Measurements from ENCODE around the gene RAMP2.

Gene RAMP2

DNA sequence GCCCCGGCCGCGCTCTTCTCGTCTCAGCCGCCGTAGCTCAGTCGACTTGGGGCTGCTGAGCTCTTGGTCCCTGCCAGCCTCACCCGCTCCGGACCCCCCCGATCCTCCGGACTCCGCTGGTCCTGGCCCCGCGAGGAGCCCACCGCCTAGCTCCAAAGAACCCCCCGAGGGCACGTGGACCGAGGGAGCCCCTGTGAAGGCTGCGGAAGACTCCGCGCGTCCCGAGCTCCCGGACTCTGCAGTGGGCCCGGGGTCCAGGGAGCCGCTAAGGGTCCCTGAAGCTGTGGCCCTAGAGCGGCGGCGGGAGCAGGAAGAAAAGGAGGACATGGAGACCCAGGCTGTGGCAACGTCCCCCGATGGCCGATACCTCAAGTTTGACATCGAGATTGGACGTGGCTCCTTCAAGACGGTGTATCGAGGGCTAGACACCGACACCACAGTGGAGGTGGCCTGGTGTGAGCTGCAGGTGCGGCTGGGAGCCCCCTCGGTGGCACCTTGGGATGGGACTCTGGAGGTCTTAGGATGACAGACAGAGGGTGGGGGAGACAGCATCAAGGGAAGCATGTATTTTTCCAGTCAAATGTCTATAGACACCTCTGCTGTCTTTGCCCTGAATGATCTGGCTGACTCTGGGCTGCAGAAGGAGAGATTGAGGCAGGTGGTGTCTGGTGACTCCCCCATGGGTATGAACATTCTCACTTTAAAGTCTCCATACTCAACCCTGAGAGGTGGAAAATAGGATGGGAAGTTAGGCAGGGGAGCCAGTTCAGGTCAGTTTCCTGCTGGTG lies 20.0 kb downstream of the RAMP2 start:
- no peak overlapping the region for H3K4me3 ChIP-seq (ENCODE audit: insufficient read depth, low read depth, low read length, poor library complexity, severe bottlenecking)
- H3K27me3 ChIP-seq (replicated peaks; ENCODE audit: control insufficient read depth, insufficient read depth, low read length, poor library complexity, severe bottlenecking) = peaks cover 57% of the 10 kb centered on the region

DNA sequence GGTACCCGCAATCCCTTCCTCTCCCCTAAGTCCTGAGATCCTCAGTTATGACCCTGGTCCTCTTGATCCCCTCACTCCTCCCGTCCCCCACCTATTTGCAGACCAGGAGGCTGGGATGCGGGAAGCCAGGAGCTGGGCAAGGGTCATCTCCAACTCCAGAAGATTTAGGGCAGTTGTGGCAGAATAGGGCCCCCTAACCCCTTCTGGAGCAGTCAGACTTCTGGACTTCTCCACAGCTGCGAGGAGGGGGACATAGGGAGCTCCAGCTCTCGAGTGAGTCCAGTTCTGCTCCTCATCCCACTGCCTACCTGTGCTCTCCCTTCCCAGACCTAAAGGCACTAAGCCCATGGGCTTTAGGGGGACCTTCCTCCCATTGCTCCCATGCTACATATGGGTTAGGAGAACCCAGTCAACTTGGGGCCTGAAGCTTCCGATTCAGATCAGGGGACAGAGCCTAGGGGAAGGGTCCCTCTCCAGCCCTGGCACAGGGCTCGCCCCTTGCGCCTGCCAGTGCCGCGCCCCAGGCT lies 20.7 kb downstream of the RAMP2 start:
- Histone ChIP-seq H3K27me3 (replicated peaks; ENCODE audit: control insufficient read depth, insufficient read depth, low read length, poor library complexity, severe bottlenecking) (peaks cover 57% of the 10 kb centered on the region), H3K4me3 (ENCODE audit: insufficient read depth, low read depth, low read length, poor library complexity, severe bottlenecking) (no peak overlapping the region)

More for the DNA sequence above, 20.0 kb downstream of the RAMP2 start:
- H3K9me3 ChIP-seq (ENCODE audit: control insufficient read depth, low read length) = no peaks in the 10 kb centered on the region
- no peak overlapping the region for H3K27ac ChIP-seq (ENCODE audit: insufficient read depth, low read length, poor library complexity, severe bottlenecking)
- H3K4me1 ChIP-seq (ENCODE audit: control insufficient read depth, insufficient read depth, low read length, poor library complexity, severe bottlenecking) = peaks cover 21% of the 10 kb centered on the region
- H3K36me3 ChIP-seq (ENCODE audit: control insufficient read depth, insufficient read depth, low read length) = peaks cover 31% of the 10 kb centered on the region
- no peak for DNase-seq

DNA sequence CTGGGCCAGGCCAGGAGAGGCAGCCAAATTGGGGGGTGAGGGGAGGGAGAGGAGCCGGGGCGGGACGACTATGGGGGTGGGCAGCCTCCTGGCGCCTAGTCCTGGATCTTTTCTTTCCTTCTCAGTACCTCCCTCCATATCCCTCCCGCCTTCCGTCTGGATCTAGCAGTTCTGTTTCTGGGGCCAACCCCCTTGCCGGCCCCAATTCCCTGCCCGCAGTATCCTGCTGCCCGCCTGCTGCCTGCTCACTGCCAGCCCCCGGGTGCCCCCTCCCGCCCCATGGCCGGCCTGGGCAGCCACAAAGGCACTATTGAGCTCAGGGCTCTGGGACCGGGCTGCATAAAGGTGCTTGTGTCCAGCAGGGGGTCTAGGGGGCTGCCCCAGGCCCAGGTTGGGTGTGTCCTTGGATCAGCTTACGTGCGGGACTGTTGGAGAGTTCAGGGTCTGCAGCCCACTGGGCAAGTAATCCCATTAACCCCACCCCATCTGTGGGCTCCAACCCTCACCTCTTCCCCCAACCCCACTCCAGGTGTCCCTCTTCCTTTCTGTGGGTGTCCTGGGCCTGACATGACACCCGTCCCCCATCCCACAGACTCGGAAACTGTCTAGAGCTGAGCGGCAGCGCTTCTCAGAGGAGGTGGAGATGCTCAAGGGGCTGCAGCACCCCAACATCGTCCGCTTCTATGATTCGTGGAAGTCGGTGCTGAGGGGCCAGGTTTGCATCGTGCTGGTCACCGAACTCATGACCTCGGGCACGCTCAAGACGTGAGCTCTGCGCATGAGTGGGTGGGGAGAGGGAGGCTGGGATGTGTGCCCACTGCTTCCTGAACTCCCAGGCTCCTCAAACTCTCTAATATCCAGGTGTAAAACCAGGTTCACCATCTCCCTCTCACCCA lies 21.4 kb downstream of the RAMP2 start:
- Histone ChIP-seq H3K4me3 (ENCODE audit: insufficient read depth, low read depth, low read length, poor library complexity, severe bottlenecking) (no peak overlapping the region), H3K36me3 (ENCODE audit: control insufficient read depth, insufficient read depth, low read length) (peaks cover 25% of the 10 kb centered on the region), H3K27me3 (replicated peaks; ENCODE audit: control insufficient read depth, insufficient read depth, low read length, poor library complexity, severe bottlenecking) (peaks cover 57% of the 10 kb centered on the region), H3K4me1 (ENCODE audit: control insufficient read depth, insufficient read depth, low read length, poor library complexity, severe bottlenecking) (peaks cover 21% of the 10 kb centered on the region), H3K27ac (ENCODE audit: insufficient read depth, low read length, poor library complexity, severe bottlenecking) (no peak overlapping the region), H3K9me3 (ENCODE audit: control insufficient read depth, low read length) (no peaks in the 10 kb centered on the region)
- no peak for DNase-seq

More for the DNA sequence above, 20.7 kb downstream of the RAMP2 start:
- DNase-seq = no peak
- Histone ChIP-seq H3K4me1 (ENCODE audit: control insufficient read depth, insufficient read depth, low read length, poor library complexity, severe bottlenecking) (peaks cover 21% of the 10 kb centered on the region), H3K9me3 (ENCODE audit: control insufficient read depth, low read length) (no peaks in the 10 kb centered on the region), H3K36me3 (ENCODE audit: control insufficient read depth, insufficient read depth, low read length) (peaks cover 25% of the 10 kb centered on the region), H3K27ac (ENCODE audit: insufficient read depth, low read length, poor library complexity, severe bottlenecking) (no peak overlapping the region)

DNA sequence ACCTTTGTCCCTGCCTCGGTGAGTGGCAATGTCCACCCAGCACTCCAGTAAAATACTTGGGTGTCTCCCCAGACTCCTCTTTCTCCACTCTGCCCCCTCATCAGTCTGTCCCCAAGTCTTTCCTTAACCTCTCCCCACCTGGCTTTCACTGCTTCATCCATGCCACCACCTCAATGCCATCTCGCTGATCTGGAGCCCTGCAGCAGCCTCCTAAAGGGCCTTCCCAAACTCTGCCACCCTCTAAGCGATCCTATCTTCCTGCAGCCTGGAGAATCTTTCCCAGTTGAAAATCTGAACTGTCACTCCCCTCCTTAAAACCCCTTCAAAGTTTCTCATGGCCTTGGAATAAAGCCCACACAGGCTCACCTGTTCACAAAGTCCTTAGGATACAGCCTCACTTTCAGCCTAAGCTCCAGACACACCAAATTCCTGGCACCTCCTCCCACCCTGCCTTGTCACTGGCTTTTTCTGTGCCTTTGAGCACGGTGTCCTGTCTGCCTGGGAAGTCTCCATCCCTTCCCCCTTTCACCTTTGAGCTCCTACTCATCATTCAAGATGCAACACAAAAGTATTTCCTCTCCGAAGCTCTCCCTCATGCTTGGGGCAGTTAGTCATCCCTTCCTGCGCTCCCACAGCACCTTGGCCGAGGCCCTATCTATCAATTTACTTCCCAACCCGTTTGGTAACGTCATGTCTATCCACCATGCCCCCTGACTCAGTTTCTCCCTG lies 22.2 kb downstream of the RAMP2 start:
- H3K4me1 ChIP-seq (ENCODE audit: control insufficient read depth, insufficient read depth, low read length, poor library complexity, severe bottlenecking) = peaks cover 21% of the 10 kb centered on the region
- no peak overlapping the region for H3K27ac ChIP-seq (ENCODE audit: insufficient read depth, low read length, poor library complexity, severe bottlenecking)

DNA sequence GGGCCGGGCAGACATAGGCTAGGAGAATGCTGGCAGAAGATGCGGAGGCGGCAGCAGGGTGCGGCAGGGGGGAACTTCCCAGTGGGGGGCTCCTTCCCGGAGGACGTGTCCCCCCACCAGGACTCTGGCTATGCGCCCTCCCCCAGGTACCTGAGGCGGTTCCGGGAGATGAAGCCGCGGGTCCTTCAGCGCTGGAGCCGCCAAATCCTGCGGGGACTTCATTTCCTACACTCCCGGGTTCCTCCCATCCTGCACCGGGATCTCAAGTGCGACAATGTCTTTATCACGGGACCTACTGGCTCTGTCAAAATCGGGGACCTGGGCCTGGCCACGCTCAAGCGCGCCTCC lies 22.7 kb downstream of the RAMP2 start:
- H3K4me1 ChIP-seq (ENCODE audit: control insufficient read depth, insufficient read depth, low read length, poor library complexity, severe bottlenecking) = peaks cover 21% of the 10 kb centered on the region
- peaks cover 57% of the 10 kb centered on the region for H3K27me3 ChIP-seq (replicated peaks; ENCODE audit: control insufficient read depth, insufficient read depth, low read length, poor library complexity, severe bottlenecking)

More for the DNA sequence above, 22.2 kb downstream of the RAMP2 start:
- Histone ChIP-seq H3K4me3 (ENCODE audit: insufficient read depth, low read depth, low read length, poor library complexity, severe bottlenecking) (no peak overlapping the region), H3K36me3 (ENCODE audit: control insufficient read depth, insufficient read depth, low read length) (peaks cover 18% of the 10 kb centered on the region), H3K9me3 (ENCODE audit: control insufficient read depth, low read length) (no peaks in the 10 kb centered on the region), H3K27me3 (replicated peaks; ENCODE audit: control insufficient read depth, insufficient read depth, low read length, poor library complexity, severe bottlenecking) (peaks cover 57% of the 10 kb centered on the region)
- DNase-seq = no peak

DNA sequence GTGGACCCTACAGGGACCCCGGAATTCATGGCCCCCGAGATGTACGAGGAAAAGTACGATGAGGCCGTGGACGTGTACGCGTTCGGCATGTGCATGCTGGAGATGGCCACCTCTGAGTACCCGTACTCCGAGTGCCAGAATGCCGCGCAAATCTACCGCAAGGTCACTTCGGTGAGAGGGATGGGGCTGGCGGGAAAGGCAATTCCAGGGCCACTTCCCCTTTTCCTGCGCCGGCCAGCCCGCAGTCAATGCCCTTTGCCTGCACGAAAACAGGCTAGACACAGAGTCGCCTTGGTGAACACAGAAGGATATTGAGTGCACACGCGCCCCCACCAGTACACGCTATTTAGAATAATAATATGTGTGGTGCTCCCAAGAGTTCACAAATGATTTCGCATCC lies 23.4 kb downstream of the RAMP2 start:
- DNase-seq = no peak
- H3K27ac ChIP-seq (ENCODE audit: insufficient read depth, low read length, poor library complexity, severe bottlenecking) = no peak overlapping the region
- peaks cover 57% of the 10 kb centered on the region for H3K27me3 ChIP-seq (replicated peaks; ENCODE audit: control insufficient read depth, insufficient read depth, low read length, poor library complexity, severe bottlenecking)
- H3K36me3 ChIP-seq (ENCODE audit: control insufficient read depth, insufficient read depth, low read length) = peaks cover 6% of the 10 kb centered on the region
- no peak overlapping the region for H3K4me3 ChIP-seq (ENCODE audit: insufficient read depth, low read depth, low read length, poor library complexity, severe bottlenecking)
- H3K4me1 ChIP-seq (ENCODE audit: control insufficient read depth, insufficient read depth, low read length, poor library complexity, severe bottlenecking) = peaks cover 21% of the 10 kb centered on the region
- H3K9me3 ChIP-seq (ENCODE audit: control insufficient read depth, low read length) = no peaks in the 10 kb centered on the region

More for the DNA sequence above, 22.7 kb downstream of the RAMP2 start:
- H3K27ac ChIP-seq (ENCODE audit: insufficient read depth, low read length, poor library complexity, severe bottlenecking) = no peak overlapping the region
- H3K9me3 ChIP-seq (ENCODE audit: control insufficient read depth, low read length) = no peaks in the 10 kb centered on the region
- DNase-seq = no peak
- no peak overlapping the region for H3K4me3 ChIP-seq (ENCODE audit: insufficient read depth, low read depth, low read length, poor library complexity, severe bottlenecking)
- H3K36me3 ChIP-seq (ENCODE audit: control insufficient read depth, insufficient read depth, low read length) = peaks cover 12% of the 10 kb centered on the region

DNA sequence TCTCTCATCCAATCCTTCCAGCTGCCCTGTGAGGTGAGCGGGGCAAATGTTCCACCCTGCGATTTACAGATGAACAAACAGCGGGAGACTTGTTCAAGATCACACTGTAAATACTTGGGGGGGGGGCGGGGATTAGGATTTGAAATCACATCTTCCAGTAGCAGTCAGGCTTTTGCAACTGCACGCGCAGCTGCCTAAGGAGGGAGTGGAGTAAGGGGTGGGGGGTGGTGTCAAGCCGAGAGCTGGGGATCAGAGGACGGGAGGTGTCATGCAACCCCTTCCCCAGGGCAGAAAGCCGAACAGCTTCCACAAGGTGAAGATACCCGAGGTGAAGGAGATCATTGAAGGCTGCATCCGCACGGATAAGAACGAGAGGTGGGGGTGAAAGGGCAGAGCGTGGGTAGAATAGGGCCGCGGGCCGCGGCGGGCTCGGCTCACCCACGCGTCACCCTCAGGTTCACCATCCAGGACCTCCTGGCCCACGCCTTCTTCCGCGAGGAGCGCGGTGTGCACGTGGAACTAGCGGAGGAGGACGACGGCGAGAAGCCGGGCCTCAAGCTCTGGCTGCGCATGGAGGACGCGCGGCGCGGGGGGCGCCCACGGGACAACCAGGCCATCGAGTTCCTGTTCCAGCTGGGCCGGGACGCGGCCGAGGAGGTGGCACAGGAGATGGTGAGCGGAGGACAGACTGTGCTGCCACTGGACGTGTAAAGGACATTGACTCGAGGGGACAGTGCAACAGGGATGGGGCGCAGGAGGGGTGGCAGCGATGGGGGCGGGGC lies 24.0 kb downstream of the RAMP2 start:
- Histone ChIP-seq H3K9me3 (ENCODE audit: control insufficient read depth, low read length) (no peaks in the 10 kb centered on the region), H3K36me3 (ENCODE audit: control insufficient read depth, insufficient read depth, low read length) (no peaks in the 10 kb centered on the region), H3K27me3 (replicated peaks; ENCODE audit: control insufficient read depth, insufficient read depth, low read length, poor library complexity, severe bottlenecking) (peaks cover 55% of the 10 kb centered on the region), H3K4me1 (ENCODE audit: control insufficient read depth, insufficient read depth, low read length, poor library complexity, severe bottlenecking) (peaks cover 20% of the 10 kb centered on the region), H3K27ac (ENCODE audit: insufficient read depth, low read length, poor library complexity, severe bottlenecking) (no peak overlapping the region), H3K4me3 (ENCODE audit: insufficient read depth, low read depth, low read length, poor library complexity, severe bottlenecking) (no peak overlapping the region)
- no peak for DNase-seq

DNA sequence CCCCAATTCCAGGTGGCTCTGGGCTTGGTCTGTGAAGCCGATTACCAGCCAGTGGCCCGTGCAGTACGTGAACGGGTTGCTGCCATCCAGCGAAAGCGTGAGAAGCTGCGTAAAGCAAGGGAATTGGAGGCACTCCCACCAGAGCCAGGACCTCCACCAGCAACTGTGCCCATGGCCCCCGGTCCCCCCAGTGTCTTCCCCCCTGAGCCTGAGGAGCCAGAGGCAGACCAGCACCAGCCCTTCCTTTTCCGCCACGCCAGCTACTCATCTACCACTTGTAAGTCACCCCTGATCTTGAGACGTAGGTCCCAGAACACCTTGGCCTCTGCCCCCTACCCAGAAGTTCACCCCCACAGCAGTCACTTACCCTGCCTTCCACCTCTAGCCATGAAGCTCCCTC lies 26.2 kb downstream of the RAMP2 start:
- no peak overlapping the region for H3K27ac ChIP-seq (ENCODE audit: insufficient read depth, low read length, poor library complexity, severe bottlenecking)
- no peaks in the 10 kb centered on the region for H3K36me3 ChIP-seq (ENCODE audit: control insufficient read depth, insufficient read depth, low read length)
- DNase-seq = no peak
- H3K4me3 ChIP-seq (ENCODE audit: insufficient read depth, low read depth, low read length, poor library complexity, severe bottlenecking) = no peak overlapping the region
- peaks cover 11% of the 10 kb centered on the region for H3K4me1 ChIP-seq (ENCODE audit: control insufficient read depth, insufficient read depth, low read length, poor library complexity, severe bottlenecking)
- peaks cover 35% of the 10 kb centered on the region for H3K27me3 ChIP-seq (replicated peaks; ENCODE audit: control insufficient read depth, insufficient read depth, low read length, poor library complexity, severe bottlenecking)
- no peaks in the 10 kb centered on the region for H3K9me3 ChIP-seq (ENCODE audit: control insufficient read depth, low read length)

DNA sequence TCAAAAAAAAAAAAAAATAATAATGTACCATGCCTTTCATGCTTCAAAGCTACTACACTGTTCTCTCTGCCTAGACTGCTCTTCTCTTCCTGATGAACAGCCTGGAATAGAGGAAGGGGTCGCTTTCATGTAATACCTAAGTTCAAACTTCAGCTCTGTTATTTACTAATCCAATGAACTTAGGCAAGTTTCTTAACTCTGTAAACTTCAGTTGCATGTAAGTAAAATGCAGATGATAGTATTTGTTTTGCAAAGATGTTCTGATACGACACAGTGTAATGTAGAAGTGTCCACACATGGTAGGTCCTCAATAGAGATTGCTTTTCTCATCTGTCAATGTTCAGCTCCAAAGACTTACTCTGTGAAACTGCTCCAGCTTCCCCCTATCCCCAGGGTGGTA lies 30.9 kb downstream of the RAMP2 start:
- H3K27me3 ChIP-seq (replicated peaks; ENCODE audit: control insufficient read depth, insufficient read depth, low read length, poor library complexity, severe bottlenecking) = no peaks in the 10 kb centered on the region
- no peaks in the 10 kb centered on the region for H3K4me1 ChIP-seq (ENCODE audit: control insufficient read depth, insufficient read depth, low read length, poor library complexity, severe bottlenecking)
- H3K36me3 ChIP-seq (ENCODE audit: control insufficient read depth, insufficient read depth, low read length) = no peaks in the 10 kb centered on the region
- no peak for DNase-seq
- no peak overlapping the region for H3K27ac ChIP-seq (ENCODE audit: insufficient read depth, low read length, poor library complexity, severe bottlenecking)
- no peaks in the 10 kb centered on the region for H3K9me3 ChIP-seq (ENCODE audit: control insufficient read depth, low read length)
- H3K4me3 ChIP-seq (ENCODE audit: insufficient read depth, low read depth, low read length, poor library complexity, severe bottlenecking) = no peak overlapping the region

Measured in effector memory CD4-positive, alpha-beta T cell (primary cell).